ENCODE measurements around the gene EIF1AY. TPM values are rescaled to one million over a fixed set of nuclear protein-coding genes. Genes with fewer than 3 reads are reported as not detected.

The EIF1AY gene
- total RNA-seq, 1 experiment from 2014 or later = not detected

DNA sequence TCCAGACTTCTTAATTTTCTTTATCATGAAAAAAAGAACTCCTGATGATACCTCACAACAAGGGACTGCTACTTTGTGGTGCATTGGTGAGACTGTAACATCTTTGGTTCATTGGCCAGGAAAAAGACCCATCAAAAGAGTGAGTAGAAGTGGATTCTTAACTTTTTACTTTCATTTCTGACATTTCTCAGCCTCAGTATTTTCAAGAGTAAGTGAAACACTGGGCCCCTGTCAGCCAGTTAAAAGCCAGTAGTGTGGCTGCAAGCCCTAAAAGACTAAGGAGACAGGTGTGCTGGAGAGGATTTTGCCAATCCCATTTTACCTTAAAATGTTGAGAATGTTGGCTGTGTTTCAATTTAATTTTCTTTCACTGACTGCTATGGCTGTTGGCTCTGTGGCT, 36.6 kb upstream of the EIF1AY start:
- Histone ChIP-seq H3K27ac (ENCODE audit: low read depth, low read length, poor library complexity, severe bottlenecking) (no peak overlapping the region), H3K9me3 (ENCODE audit: low read depth, low read length, poor library complexity, severe bottlenecking) (no peaks in the 10 kb centered on the region), H3K4me1 (ENCODE audit: insufficient read depth, low read length, poor library complexity, severe bottlenecking) (no peaks in the 10 kb centered on the region), H3K27me3 (replicated peaks; ENCODE audit: insufficient read depth, low read depth, low read length, poor library complexity) (no peaks in the 10 kb centered on the region), H3K4me3 (ENCODE audit: low read depth, low read length, poor library complexity, severe bottlenecking) (no peak overlapping the region), H3K36me3 (ENCODE audit: insufficient read depth, low read length, poor library complexity, severe bottlenecking) (no peaks in the 10 kb centered on the region)
- ChIA-PET POLR2A (ENCODE audit: low non-redundant PET) (no interaction called here), CTCF (no interaction called here)
- DNase-seq (ENCODE audit: low spot score) = no peak
- BruUV-seq (replicated peaks) = no TSS peak
- TF ChIP-seq EZH2 (IDR thresholded peaks at IDR 0.05; ENCODE audit: borderline replicate concordance, low read depth, low read length, poor library complexity, severe bottlenecking) = no peak
- TF ChIP-seq, protein P1, sequence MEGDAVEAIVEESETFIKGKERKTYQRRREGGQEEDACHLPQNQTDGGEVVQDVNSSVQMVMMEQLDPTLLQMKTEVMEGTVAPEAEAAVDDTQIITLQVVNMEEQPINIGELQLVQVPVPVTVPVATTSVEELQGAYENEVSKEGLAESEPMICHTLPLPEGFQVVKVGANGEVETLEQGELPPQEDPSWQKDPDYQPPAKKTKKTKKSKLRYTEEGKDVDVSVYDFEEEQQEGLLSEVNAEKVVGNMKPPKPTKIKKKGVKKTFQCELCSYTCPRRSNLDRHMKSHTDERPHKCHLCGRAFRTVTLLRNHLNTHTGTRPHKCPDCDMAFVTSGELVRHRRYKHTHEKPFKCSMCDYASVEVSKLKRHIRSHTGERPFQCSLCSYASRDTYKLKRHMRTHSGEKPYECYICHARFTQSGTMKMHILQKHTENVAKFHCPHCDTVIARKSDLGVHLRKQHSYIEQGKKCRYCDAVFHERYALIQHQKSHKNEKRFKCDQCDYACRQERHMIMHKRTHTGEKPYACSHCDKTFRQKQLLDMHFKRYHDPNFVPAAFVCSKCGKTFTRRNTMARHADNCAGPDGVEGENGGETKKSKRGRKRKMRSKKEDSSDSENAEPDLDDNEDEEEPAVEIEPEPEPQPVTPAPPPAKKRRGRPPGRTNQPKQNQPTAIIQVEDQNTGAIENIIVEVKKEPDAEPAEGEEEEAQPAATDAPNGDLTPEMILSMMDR (conservative IDR thresholded peaks at IDR 0.05; ENCODE audit: low read depth, low read length) = no peak
- intact Hi-C loops (cut with micrococcal nuclease; ENCODE audit: unreplicated experiment) = no loop called here

- TF ChIP-seq, protein P1 (conservative IDR thresholded peaks at IDR 0.05; ENCODE audit: low read depth, low read length) = no peak
- TF ChIP-seq EZH2 (IDR thresholded peaks at IDR 0.05; ENCODE audit: borderline replicate concordance, low read depth, low read length, poor library complexity, severe bottlenecking) = no peak
- no peaks in the 10 kb centered on the region for H3K27me3 ChIP-seq (replicated peaks; ENCODE audit: insufficient read depth, low read depth, low read length, poor library complexity)
- CTCF ChIA-PET = no interaction called here
- BruUV-seq (replicated peaks) = no TSS peak
- no peak overlapping the region for H3K4me3 ChIP-seq (ENCODE audit: low read depth, low read length, poor library complexity, severe bottlenecking)
- H3K4me1 ChIP-seq (ENCODE audit: insufficient read depth, low read length, poor library complexity, severe bottlenecking) = no peaks in the 10 kb centered on the region
- H3K36me3 ChIP-seq (ENCODE audit: insufficient read depth, low read length, poor library complexity, severe bottlenecking) = no peaks in the 10 kb centered on the region
- H3K27ac ChIP-seq (ENCODE audit: low read depth, low read length, poor library complexity, severe bottlenecking) = no peak overlapping the region
- intact Hi-C loops (cut with micrococcal nuclease; ENCODE audit: unreplicated experiment) = no loop called here
- POLR2A ChIA-PET (ENCODE audit: low non-redundant PET) = no interaction called here
- no peaks in the 10 kb centered on the region for H3K9me3 ChIP-seq (ENCODE audit: low read depth, low read length, poor library complexity, severe bottlenecking)
- DNase-seq (ENCODE audit: low spot score) = no peak
Measured at GRCh38 chrY:20544451-20544960, 31.1 kb upstream of the EIF1AY start.

GRCh38 chrY:20546071-20546470, 29.5 kb upstream of the EIF1AY start:
- no peak overlapping the region for H3K4me3 ChIP-seq (ENCODE audit: low read depth, low read length, poor library complexity, severe bottlenecking)
- no peak for DNase-seq (ENCODE audit: low spot score)
- H3K4me1 ChIP-seq (ENCODE audit: insufficient read depth, low read length, poor library complexity, severe bottlenecking) = no peaks in the 10 kb centered on the region
- H3K36me3 ChIP-seq (ENCODE audit: insufficient read depth, low read length, poor library complexity, severe bottlenecking) = no peaks in the 10 kb centered on the region
- H3K27ac ChIP-seq (ENCODE audit: low read depth, low read length, poor library complexity, severe bottlenecking) = no peak overlapping the region
- intact Hi-C loops (cut with micrococcal nuclease; ENCODE audit: unreplicated experiment) = no loop called here
- TF ChIP-seq EZH2 (IDR thresholded peaks at IDR 0.05; ENCODE audit: borderline replicate concordance, low read depth, low read length, poor library complexity, severe bottlenecking) = no peak
- TF ChIP-seq, protein P1 (conservative IDR thresholded peaks at IDR 0.05; ENCODE audit: low read depth, low read length) = no peak
- no peaks in the 10 kb centered on the region for H3K27me3 ChIP-seq (replicated peaks; ENCODE audit: insufficient read depth, low read depth, low read length, poor library complexity)
- H3K9me3 ChIP-seq (ENCODE audit: low read depth, low read length, poor library complexity, severe bottlenecking) = no peaks in the 10 kb centered on the region
- CTCF ChIA-PET = no interaction called here
- POLR2A ChIA-PET (ENCODE audit: low non-redundant PET) = no interaction called here
- BruUV-seq (replicated peaks) = no TSS peak
